ENCODE measurements around the gene RPA3.

GRCh38 chr7:7688956-7689355 is 29.5 kb downstream of the RPA3 start:
- TF ChIP-seq, protein P1, sequence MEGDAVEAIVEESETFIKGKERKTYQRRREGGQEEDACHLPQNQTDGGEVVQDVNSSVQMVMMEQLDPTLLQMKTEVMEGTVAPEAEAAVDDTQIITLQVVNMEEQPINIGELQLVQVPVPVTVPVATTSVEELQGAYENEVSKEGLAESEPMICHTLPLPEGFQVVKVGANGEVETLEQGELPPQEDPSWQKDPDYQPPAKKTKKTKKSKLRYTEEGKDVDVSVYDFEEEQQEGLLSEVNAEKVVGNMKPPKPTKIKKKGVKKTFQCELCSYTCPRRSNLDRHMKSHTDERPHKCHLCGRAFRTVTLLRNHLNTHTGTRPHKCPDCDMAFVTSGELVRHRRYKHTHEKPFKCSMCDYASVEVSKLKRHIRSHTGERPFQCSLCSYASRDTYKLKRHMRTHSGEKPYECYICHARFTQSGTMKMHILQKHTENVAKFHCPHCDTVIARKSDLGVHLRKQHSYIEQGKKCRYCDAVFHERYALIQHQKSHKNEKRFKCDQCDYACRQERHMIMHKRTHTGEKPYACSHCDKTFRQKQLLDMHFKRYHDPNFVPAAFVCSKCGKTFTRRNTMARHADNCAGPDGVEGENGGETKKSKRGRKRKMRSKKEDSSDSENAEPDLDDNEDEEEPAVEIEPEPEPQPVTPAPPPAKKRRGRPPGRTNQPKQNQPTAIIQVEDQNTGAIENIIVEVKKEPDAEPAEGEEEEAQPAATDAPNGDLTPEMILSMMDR (IDR thresholded peaks at IDR 0.05; ENCODE audit: borderline replicate concordance, extremely low read depth, low read length, poor library complexity, severe bottlenecking), result no peak
- TF ChIP-seq EZH2 (IDR thresholded peaks at IDR 0.05; ENCODE audit: borderline replicate concordance, low read depth, low read length, severe bottlenecking), result no peak
